GM18870 (cell line): ENCODE measurements around the gene LY9.
A peak's percentile ranks its signal among the peaks of the same experiment; 100 is the strongest.

Experiments
- ATAC-seq: cut with Tn5 transposase; IDR thresholded peaks from one replicate; pipeline ENCODE4 v1.9.1; 2021; ENCODE audit warnings: moderate library complexity; ENCODE audit not compliant: unreplicated experiment

Gene LY9

GRCh38 chr1:160834945-160835565, 39.1 kb downstream of the LY9 start:
- ATAC-seq, result no peak

- ATAC-seq, result no peak
Observed at GRCh38 chr1:160835751-160836150, 39.8 kb downstream of the LY9 start.

DNA sequence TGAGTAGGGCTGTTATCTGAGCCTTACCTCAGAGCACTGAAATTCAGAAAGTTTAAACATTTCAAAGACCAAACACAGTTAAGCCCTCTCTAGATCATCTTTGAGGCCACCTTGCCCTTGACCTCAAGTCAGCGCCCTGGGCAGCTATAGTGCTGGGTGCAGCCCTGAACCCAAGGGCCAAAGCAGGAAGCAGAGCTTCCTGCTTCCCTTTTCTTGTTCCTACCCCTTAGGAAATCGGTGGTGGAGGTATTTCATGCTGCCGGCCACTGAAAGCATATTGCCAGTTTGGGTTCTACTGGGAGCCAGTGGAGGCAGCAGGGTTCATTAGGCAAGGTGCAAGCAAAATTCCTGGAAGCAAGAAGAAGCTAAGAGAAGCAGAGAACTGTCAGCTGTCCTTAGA, 40.6 kb downstream of the LY9 start:
- no peak for ATAC-seq

GRCh38 chr1:160836981-160837557, 41.1 kb downstream of the LY9 start:
- ATAC-seq, result no peak

DNA sequence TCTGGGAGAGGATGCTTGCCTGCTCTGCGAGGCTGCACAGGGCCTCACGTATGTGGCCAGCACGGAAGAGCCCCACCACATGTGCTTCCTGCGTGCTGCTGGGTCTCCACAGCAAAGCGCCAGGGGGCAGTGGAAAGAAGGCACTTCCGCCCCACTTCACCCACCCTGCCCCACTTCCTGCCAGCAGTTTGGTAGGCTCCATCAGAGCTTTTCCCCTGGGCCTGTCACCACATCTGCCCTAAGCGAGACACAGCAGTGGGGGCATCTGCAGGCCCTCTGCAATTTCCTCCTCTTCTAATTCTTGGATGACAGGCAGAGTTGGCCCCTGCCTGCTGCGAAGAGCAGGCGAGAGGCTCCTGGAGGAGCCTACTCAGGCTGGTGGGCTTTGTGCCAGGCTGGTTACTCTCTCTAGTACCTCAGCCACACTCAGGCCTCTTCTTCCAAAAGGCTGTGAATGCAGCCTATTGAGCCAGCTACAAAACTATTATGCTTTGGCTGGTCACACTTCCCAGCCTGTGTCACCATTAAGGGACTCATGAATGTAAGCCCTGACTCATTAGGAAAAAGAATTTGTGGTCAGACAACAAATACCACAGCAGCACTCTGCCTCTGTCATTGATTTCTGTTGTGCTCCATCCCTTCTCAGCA, 41.7 kb downstream of the LY9 start:
- ATAC-seq, result peak; percentile 88

DNA sequence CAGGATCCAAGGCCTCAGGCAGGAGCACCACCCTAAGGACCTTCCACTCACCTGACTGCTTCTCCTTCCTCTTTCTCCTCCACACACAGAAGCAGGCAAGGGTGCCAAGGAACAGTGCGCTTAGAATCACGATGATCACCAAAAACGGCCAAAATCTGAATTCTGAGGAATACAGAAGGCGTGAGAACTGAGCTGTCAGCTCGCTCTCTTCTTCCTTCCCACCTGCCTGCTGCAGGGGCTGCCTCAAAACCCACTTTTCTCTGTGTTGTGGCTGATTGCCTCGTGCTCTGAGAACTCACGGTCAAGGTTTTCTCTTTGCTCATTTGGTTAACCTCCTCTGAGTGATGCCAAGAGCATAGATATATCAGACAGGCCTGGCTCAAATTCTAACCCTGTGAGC, 42.9 kb downstream of the LY9 start:
- no peak for ATAC-seq

DNA sequence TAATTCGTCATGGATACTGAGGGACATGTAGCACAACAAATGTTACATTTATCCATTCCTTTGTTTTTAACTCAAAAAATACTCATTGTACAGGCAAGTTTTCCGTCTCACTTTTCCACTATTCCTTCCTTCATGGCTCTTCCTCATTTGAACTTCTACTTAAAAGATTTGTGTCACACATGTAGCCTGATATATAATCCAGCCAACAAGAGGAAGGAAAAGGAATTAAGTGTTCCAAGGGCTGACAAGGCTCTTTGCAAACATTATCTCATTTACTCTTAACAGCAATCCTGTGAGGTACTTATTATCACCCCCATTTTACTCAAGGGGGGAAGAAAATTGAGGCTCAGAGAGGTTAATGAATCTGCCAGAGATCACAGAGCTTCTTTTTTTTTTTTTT, 43.8 kb downstream of the LY9 start:
- ATAC-seq, result no peak

DNA sequence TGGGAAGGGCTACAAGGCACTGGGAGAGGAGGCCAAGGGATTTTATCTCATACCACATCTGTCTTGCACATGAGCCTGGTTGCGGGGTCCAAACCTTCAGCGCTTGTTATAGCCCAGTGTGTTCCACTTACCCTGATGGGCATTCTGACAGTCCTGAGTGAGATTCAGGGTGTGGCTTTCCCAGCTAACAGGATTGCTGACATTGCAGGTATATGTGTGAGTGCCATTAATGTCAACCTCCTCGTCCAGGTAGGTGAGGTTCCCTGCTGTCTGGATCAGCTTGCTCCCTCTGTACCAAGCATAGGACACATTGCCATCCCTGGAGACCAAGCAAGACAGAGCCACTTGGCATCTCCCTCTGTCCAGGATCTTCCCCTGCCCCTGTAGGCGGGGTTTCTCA, 45.1 kb downstream of the LY9 start:
- no peak for ATAC-seq

DNA sequence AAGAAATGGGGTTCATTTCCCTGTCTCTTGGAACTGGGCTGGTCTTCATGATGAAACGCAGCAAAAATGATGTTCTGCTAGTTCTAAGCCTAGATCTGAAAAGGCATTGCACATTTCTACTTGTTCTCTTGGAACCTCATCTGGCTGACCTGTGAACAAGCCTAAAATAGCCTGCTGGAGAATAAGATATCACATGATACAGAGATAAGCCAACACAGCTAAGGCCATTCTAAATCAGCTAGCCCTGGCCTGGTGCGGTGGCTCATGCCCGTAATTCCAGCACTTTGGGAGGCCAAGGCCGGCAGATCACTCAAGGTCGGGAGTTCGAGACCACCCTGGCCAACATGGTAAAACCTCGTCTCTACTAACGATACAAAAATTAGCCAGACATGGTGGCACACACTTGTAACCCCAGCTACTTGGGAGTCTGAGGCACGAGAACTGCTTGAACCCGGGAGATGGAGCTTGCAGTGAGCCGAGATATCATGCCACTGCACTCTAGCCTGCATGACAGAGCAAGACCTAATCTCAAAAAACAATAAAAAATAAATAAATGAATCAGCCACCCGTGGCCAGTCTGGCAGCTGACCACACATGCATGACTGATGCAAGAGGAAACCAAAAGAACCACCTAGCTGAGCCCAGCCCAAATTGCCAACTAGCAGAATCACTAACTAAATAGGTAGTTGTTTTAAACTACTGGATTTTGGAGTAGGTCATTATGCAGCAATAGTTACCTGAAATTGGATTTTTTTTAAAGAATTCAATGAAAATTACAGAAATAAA, 48.7 kb downstream of the LY9 start:
- ATAC-seq, result no peak

DNA sequence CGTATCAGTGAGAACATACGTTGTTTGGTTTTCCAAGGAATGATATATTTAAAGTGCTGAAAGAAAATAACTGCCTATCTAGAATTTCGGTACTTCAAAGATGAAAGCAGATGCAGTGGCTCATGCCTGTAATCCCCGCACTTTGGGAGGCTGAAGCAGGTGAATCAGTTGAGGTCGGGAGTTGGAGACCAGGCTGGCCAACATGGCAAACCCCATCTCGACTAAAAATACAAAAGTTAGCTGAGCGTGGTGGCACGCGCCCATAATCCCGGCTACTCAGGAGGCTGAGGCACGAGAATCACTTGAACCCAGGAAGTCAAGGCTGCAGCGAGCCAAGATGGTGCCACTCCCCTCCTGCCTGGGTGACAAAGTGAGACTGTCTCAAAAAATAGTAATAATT, 50.3 kb downstream of the LY9 start:
- ATAC-seq, result no peak

DNA sequence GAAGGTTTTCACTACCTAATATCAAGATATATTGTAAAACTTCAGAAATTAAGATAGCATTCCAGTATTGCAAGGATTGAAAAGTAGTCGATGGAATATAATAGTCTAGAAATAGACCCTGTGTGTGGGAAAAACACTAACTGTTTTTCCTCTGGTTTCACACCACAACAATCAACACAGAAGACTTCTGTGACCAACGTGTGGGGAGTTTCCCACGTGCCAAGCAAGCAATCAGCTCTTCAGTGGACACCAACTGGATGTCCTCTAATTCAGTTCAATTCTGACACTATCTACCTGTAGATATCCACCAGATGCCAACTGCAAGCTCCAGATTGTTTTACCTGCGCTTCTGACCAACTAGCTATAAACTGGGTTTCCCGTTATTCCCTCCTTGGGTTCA, 54.6 kb downstream of the LY9 start:
- no peak for ATAC-seq

- ATAC-seq, result no peak
Observed at GRCh38 chr1:160850993-160851392, 55.0 kb downstream of the LY9 start.

DNA sequence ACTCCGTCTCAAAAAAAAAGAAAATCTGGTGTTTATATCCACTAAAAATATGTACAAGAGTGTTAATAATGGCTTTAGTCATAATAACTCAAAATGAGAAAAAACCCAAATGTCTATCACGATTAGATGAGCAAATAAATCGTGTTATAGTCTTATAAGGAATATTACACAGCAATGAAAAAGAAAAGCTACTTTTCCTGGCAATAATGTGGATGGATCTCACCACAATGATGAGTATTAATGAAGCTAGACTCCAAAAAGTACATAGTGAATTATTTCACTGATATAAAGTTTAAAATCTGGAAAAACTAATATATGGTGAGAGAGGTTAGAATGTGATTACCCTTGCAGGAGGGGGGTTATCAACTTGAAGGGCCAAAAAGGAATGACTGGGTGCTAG, 57.0 kb downstream of the LY9 start:
- no peak for ATAC-seq

DNA sequence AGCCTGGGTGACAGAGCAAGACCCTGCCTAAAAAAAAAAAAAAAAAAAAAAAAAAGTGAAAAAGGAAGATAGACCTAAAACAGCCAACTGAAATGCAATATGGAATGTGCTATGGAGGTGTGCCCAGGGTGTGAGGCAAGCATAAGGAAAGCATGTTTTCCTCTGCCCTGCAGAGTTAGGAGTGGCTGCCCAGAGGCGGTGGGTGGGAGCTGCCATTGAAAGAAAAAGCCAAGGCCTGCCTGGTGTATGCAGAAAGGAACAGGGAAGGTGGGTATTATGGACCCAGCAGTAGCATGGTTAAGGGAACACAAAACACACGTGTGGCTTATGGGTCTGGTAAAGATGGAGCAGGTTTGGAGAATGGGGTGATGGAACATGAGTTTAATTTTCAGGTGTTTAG, 57.8 kb downstream of the LY9 start:
- no peak for ATAC-seq

DNA sequence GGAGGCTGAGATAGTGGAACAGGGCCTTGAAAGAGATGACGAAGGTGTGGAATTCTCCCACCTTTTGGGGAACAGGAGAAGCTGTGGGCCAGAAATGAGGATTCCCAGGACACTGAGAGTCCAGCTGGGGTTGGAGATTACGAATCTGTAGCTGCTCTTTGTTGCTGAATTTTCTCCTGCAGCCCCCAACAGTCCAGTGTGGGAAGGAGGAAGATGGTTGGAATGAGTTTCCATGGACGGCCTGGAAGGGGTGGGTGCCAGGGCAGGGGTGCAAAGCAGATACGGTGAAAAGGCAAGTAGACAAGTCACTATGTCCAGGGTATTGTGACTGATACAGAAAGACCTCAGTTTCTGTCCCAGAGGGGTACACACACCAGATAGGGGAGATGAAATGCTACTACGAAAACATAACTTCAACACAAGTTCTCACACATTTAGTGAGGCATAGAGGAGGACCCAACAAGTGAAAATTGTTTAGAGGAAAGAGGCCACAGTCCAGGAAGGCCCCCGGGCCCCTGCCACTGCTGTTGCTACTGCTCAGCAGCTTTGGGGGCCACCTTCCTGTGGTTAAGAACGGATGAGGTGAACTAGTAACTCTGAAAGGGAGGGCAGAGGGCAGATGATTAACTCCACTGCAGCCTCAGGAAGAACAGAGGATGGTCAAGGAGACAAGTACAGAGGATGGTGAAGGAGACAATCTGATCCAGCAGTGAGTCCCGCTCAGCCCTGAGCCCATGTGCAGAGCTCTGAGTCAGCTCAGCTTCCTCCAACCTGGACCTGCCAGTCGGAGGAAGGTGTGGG, 59.4 kb downstream of the LY9 start:
- peak; percentile 71 for ATAC-seq

DNA sequence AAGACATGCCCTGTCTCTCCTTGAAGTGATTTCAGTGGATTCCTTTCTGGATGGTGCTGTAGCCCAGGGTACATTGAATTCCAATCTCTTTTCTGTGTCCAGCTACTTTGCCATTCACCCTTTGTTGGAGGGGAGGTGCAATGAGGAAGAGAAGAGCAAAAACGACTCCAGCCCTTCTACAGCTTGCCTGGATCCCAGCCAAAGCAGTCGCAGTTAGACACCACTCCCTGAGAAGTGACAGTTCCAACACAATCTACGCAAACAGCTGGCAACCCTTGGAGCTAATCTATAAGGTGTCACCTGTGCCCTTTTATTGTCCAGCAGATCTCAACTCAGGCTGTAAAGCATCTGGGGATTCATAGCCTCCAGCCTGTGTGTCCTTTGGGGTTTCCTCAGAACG, 62.1 kb downstream of the LY9 start:
- no peak for ATAC-seq

DNA sequence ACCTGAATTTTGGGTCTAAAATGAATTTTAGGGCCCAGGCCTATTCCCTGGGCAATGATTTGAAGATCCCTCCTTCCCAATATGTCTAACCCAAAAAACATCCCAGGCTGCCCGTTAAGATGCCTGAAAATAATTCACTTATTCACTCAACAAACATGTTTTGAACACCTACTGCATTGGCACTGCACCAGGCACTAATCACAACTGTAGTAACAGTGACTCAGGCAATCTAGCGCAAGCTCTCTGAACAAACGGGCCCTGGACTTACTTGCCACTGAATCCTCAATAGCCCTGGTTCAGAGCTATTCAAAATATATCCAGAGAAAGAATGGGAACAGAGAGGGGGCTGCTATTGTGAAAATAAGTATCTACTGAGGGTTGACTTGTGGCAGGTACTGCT, 62.5 kb downstream of the LY9 start:
- no peak for ATAC-seq

DNA sequence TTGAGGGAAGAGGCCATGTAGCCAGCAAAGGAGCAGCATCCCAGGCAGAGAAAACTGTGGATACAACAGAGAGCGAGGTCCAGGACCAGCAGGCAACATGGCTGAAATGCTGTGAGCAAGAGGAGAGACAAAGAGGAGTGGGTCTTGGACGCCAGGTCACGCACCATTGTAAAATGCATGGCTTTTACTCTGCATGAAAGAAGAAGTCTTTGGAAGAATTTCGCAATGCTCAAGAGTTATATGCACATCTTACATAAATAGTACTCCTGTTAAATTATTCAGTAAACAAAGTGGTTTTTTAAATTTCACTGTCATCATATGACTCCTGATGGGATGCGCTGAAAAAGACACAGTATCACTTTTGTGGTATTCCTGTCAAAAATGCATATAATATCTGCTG, 63.2 kb downstream of the LY9 start:
- no peak for ATAC-seq

DNA sequence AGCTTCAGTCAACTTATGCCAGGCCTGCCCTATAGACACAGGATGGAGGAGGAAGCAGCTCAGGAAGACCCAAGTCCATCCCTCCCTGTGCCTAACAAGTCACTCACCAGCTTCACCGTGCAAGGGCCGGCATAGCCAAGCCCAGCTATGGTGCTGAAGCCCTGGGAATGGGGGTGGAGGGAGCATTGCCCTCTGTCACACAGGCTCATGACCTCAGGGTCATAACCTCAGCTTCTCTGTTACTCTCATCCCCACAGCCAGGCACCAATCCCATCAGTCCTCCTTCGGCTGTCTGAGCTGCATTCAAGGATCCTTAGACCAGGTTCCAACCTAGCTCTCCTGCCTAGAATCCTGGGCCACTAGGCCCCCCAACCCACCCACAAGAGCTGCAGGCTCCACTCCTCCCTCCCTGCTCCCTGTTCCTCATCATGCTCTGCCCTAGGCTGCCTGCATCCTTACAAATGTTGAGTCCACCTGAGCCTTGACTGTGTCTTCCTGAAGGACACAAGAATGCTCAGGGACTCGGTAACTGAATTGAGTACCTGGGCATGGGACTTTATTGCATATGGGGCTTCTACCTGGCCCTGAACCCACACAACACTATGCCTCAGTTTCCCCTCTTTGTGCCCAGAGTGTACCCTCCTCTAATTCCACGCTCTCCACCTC, 65.0 kb downstream of the LY9 start:
- ATAC-seq, result no peak

DNA sequence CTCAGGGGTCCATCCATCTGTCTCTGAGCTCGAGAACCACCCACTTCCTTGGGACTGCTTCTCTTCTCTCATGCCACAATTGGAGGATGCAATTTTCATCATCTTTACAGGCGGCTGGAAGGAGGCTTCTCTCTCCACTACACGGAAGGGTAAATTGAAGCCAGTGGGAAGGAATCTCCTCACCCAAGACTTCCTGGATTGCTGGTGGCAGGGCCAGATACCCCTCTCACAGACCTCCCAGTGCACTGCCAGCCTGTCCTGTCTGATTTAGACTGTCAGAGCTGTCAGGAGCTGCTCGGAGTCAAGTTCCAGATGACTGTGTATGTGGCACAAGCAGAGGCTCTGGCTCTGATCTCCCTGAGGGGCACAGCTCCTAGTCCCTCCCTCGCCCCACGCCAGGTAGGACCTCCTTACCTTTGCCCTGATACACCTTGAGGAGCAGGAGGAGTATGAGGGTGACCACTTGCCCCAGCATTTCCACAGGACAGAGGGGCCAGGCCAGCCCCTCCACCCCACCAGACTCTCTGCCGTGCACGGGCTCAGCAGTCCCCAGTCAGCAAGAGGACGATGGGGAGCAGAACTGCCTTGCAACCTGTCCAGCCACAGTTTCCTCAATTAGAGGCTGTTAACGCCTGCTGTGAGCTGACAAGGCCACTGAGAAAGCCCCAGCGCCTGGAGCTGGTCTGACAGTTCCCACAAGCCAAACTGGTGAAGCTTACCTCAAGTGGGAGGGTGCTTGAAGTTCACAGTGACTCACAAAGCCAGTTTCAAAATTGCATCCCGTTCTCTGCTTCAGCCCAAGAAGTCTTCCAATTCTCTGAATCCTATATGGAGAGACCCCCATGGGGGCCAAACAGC, 66.5 kb downstream of the LY9 start, which contains the start of gene CD244:
Gene CD244 (minus strand): TSS at position 685 of the 858 bp plus-strand sequence. CDS start 210 bp downstream, at position 475.
- peak; percentile 78 for ATAC-seq
